K562 (cell line): Measurements from ENCODE around the gene USP16. TPM values are rescaled to one million over a fixed set of nuclear protein-coding genes. Genes with fewer than 3 reads are reported as not detected.

ENCODE experiments used
- ATF2 ChIP-seq: sonication (generic); formaldehyde crosslinking; IDR thresholded peaks from 2 replicates; pipeline ENCODE4 v1.8.1; 2022; ENCODE audit warnings: missing genetic modification reagents
- CEBPZ ChIP-seq: fragments of 150-350 bp; IDR thresholded peaks from 2 replicates; pipeline ENCODE4 v1.6.1; 2014; ENCODE audit warnings: low read depth, mild to moderate bottlenecking, low read length, borderline replicate concordance
- GTF2B ChIP-seq: IDR thresholded peaks from 2 replicates; pipeline ENCODE4 v1.6.1; 2011; ENCODE audit not compliant: insufficient read length; ENCODE audit errors: extremely low read depth
- GTF3C2 ChIP-seq: IDR thresholded peaks from 3 replicates; pipeline ENCODE4 v1.6.1; 2011; ENCODE audit warnings: borderline replicate concordance, mild to moderate bottlenecking, moderate library complexity; ENCODE audit not compliant: insufficient read length; ENCODE audit errors: extremely low read depth
- HMG20B ChIP-seq: fragments of 250-450 bp; sonication (Bioruptor Pico); IDR thresholded peaks from 2 replicates; pipeline ENCODE4 v1.5.0; 2021; ENCODE audit warnings: mild to moderate bottlenecking
- NELFE ChIP-seq: IDR thresholded peaks from 2 replicates; pipeline ENCODE4 v1.6.1; 2011; ENCODE audit warnings: mild to moderate bottlenecking; ENCODE audit not compliant: insufficient read depth, insufficient read length
- NEUROD1 ChIP-seq: fragments of 150-350 bp; IDR thresholded peaks from 2 replicates; pipeline ENCODE4 v1.6.1; 2014; ENCODE audit warnings: borderline replicate concordance, low read length, low read depth; ENCODE audit not compliant: partially characterized antibody
- PCBP1 ChIP-seq: fragments of 200-400 bp; formaldehyde crosslinking; IDR thresholded peaks from 2 replicates; pipeline ENCODE4 v1.6.1; 2018; ENCODE audit warnings: mild to moderate bottlenecking, low read depth, low read length; ENCODE audit not compliant: poor library complexity, severe bottlenecking
- RB1 ChIP-seq: fragments of 450-650 bp; IDR thresholded peaks from 2 replicates; pipeline ENCODE4 v1.6.1; 2017; ENCODE audit warnings: low read depth, mild to moderate bottlenecking
- STAT5B ChIP-seq: fragments of 250-450 bp; sonication (Bioruptor Pico); IDR thresholded peaks from 2 replicates; pipeline ENCODE4 v1.8.0; 2021; ENCODE audit warnings: mild to moderate bottlenecking, inconsistent platforms
- TSHZ1 ChIP-seq: fragments of 250-450 bp; sonication (Bioruptor Pico); IDR thresholded peaks from 2 replicates; pipeline ENCODE4 v1.4.0; 2020; ENCODE audit warnings: mild to moderate bottlenecking, moderate library complexity
- polyA plus RNA-seq, 8 experiments: library from polyadenylated mRNA; depleted of rRNA in 4 of 8; stranded (reverse) in 5 of 8; unstranded in 3 of 8; fragments of >200 nt; fragmentation: Nextera tagmentation in 2 of 8; fragmentation: Illumina TruSeq in 1 of 8; extraction: Ambion mirVana in 2 of 8; extraction: Trizol in 1 of 8; gene quantifications; 2 replicates each; pipeline versions ENCODE4 v1.2.1 to v1.2.3, GENCODE V29; 2011 to 2014; ENCODE audit warnings: inconsistent platforms in 1 of 8, missing spikeins in 1 of 8
- total RNA-seq, 7 experiments: library from RNA; depleted of rRNA in 6 of 7; stranded (reverse); fragments of >200 nt in 6 of 7; fragmentation: Illumina TruSeq in 2 of 7; extraction: Trizol in 2 of 7; gene quantifications; 2 replicates each; pipeline versions ENCODE4 v1.2.1 to v1.2.3, GENCODE V29; 2011 to 2021; ENCODE audit warnings: low replicate concordance in 1 of 7

Gene USP16
- total and polyA plus RNA-seq, 9 of the 15 experiments (the other 6 are each of a cell fraction or from before 2014, with no cell fraction given): 38.4 to 90.9 (median 62.8) TPM

GRCh38 chr21:29002442-29003144 is 21.9 kb upstream of the USP16 start (continued):
- TF ChIP-seq GTF2B (peak; percentile 66), TSHZ1 (CRISPR knock-in tag) (no peak), NEUROD1 (peak; percentile 62), CEBPZ (no peak), RB1 (peak; percentile 77; the same call in 1 of the 2 replicates), PCBP1 (no peak), NELFE (no peak), GTF3C2 (no peak), STAT5B (CRISPR knock-in tag) (no peak), ATF2 (CRISPR knock-in tag) (no peak), HMG20B (CRISPR knock-in tag) (no peak)
